Gastrocnemius medialis (tissue), 4 donors: ENCODE results near the gene MIX23.

Experiments used
- POLR2A ChIP-seq, 2 donors: fragments of 450-650 bp; IDR thresholded peaks; one replicate each; pipeline ENCODE4 v1.6.1; 2017; ENCODE audit warnings: antibody characterized with exemption in 2 of 2, mild to moderate bottlenecking in 2 of 2, moderate library complexity in 2 of 2
- TF ChIP-seq, protein P1 (sequence below), 5 experiments: fragments of 450-650 bp in 3 of 5; fragments of 200-600 bp in 2 of 5; sonication (generic) in 2 of 5; IDR thresholded peaks in 4 of 5; conservative IDR thresholded peaks in 1 of 5; 1 replicate in 4 of 5; 2 replicates in 1 of 5; pipeline ENCODE4 v1.5.1; 2016 to 2019; ENCODE audit warnings: antibody characterized with exemption in 5 of 5, mild to moderate bottlenecking in 3 of 5, moderate library complexity in 3 of 5

- TF ChIP-seq, protein P1, sequence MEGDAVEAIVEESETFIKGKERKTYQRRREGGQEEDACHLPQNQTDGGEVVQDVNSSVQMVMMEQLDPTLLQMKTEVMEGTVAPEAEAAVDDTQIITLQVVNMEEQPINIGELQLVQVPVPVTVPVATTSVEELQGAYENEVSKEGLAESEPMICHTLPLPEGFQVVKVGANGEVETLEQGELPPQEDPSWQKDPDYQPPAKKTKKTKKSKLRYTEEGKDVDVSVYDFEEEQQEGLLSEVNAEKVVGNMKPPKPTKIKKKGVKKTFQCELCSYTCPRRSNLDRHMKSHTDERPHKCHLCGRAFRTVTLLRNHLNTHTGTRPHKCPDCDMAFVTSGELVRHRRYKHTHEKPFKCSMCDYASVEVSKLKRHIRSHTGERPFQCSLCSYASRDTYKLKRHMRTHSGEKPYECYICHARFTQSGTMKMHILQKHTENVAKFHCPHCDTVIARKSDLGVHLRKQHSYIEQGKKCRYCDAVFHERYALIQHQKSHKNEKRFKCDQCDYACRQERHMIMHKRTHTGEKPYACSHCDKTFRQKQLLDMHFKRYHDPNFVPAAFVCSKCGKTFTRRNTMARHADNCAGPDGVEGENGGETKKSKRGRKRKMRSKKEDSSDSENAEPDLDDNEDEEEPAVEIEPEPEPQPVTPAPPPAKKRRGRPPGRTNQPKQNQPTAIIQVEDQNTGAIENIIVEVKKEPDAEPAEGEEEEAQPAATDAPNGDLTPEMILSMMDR (IDR thresholded peaks at IDR 0.05 in 4 of 5, conservative IDR thresholded peaks at IDR 0.05 in 1 of 5): no peak
- no peak for TF ChIP-seq POLR2A (IDR thresholded peaks at IDR 0.05)
Measured at GRCh38 chr3:122394173-122394572, 11.1 kb upstream of the MIX23 start.
